GM21390 (cell line): ENCODE measurements around the gene TMEM208.

Experiments
- ATAC-seq: cut with Tn5 transposase; IDR thresholded peaks from one replicate; pipeline ENCODE4 v1.9.1; 2021; ENCODE audit not compliant: unreplicated experiment

Gene TMEM208

GRCh38 chr16:67191411-67191994 is 35.4 kb upstream of the TMEM208 start:
- peak; percentile 8 for ATAC-seq

- ATAC-seq: peak; percentile 79
Measured at GRCh38 chr16:67191995-67192681, 34.8 kb upstream of the TMEM208 start, which contains the start of gene E2F4. TSS of gene E2F4 (plus strand) at chr16:67192155. CDS start at chr16:67192228, 73 bp downstream.

- no peak for ATAC-seq
Measured at GRCh38 chr16:67192781-67193361, 34.1 kb upstream of the TMEM208 start.

- no peak for ATAC-seq
Measured at GRCh38 chr16:67193536-67193935, 33.4 kb upstream of the TMEM208 start.

GRCh38 chr16:67194260-67194659 is 32.7 kb upstream of the TMEM208 start:
- ATAC-seq: no peak

- no peak for ATAC-seq
Measured at GRCh38 chr16:67195676-67196075, 31.3 kb upstream of the TMEM208 start.

- no peak for ATAC-seq
Measured at GRCh38 chr16:67196881-67197280, 30.0 kb upstream of the TMEM208 start.

GRCh38 chr16:67197704-67198103 is 29.2 kb upstream of the TMEM208 start:
- no peak for ATAC-seq

GRCh38 chr16:67198238-67198734 is 28.6 kb upstream of the TMEM208 start:
- ATAC-seq: no peak

GRCh38 chr16:67199011-67199807 is 27.7 kb upstream of the TMEM208 start, which contains the start of gene ELMO3:
TSS of gene ELMO3 (plus strand) at chr16:67199131. CDS start at chr16:67199327, 196 bp downstream.
- ATAC-seq: no peak

GRCh38 chr16:67199808-67200198 is 27.1 kb upstream of the TMEM208 start:
- no peak for ATAC-seq

GRCh38 chr16:67200491-67200890 is 26.4 kb upstream of the TMEM208 start:
- ATAC-seq: no peak

- no peak for ATAC-seq
Measured at GRCh38 chr16:67201411-67202345, 25.3 kb upstream of the TMEM208 start.

GRCh38 chr16:67202426-67202825 is 24.5 kb upstream of the TMEM208 start:
- ATAC-seq: no peak

GRCh38 chr16:67202956-67203493 is 23.9 kb upstream of the TMEM208 start:
- ATAC-seq: no peak

- no peak for ATAC-seq
Measured at GRCh38 chr16:67204076-67204475, 22.9 kb upstream of the TMEM208 start.

- ATAC-seq: no peak
Measured at GRCh38 chr16:67206129-67206837, 20.6 kb upstream of the TMEM208 start.

GRCh38 chr16:67206838-67207248 is 20.1 kb upstream of the TMEM208 start:
- ATAC-seq: no peak
